ENCODE measurements around the gene OTULIN. TPM values are rescaled to one million over a fixed set of nuclear protein-coding genes. Genes with fewer than 3 reads are reported as not detected.

OTULIN gene
- total RNA-seq, 4 donors from 2014 or later = 28.3 to 55.0 (median 30.3) TPM

GRCh38 chr5:14667770-14668169, 3.3 kb downstream of the OTULIN start:
- no peak for DNase-seq (ENCODE audit: low spot score)
- no peak for TF ChIP-seq CTCF (IDR thresholded peaks at IDR 0.05)
- no peak for ATAC-seq (ENCODE audit: low FRiP score)

- no peak for ATAC-seq (ENCODE audit: low FRiP score)
- TF ChIP-seq CTCF (IDR thresholded peaks at IDR 0.05) = no peak
- no peak for DNase-seq (ENCODE audit: low spot score)
These were observed 3.7 kb downstream of the OTULIN start for GRCh38 chr5:14668181-14668591.

GRCh38 chr5:14669415-14669814, 4.9 kb downstream of the OTULIN start:
- DNase-seq (ENCODE audit: low spot score) (no peak), ATAC-seq (ENCODE audit: low FRiP score) (no peak)
- TF ChIP-seq CTCF (IDR thresholded peaks at IDR 0.05) = no peak

GRCh38 chr5:14669975-14670374, 5.5 kb downstream of the OTULIN start:
- ATAC-seq (ENCODE audit: low FRiP score) = no peak
- no peak for TF ChIP-seq CTCF (IDR thresholded peaks at IDR 0.05)

GRCh38 chr5:14671414-14671813, 6.9 kb downstream of the OTULIN start:
- no peak for TF ChIP-seq CTCF (IDR thresholded peaks at IDR 0.05)
- DNase-seq (ENCODE audit: low spot score) = no peak
- no peak for ATAC-seq (ENCODE audit: low FRiP score)

More at GRCh38 chr5:14669975-14670374, 5.5 kb downstream of the OTULIN start:
- no peak for DNase-seq (ENCODE audit: low spot score)

- DNase-seq (ENCODE audit: low spot score) (no peak), ATAC-seq (ENCODE audit: low FRiP score) (no peak)
- TF ChIP-seq CTCF (IDR thresholded peaks at IDR 0.05) = no peak
These were observed 7.6 kb downstream of the OTULIN start for GRCh38 chr5:14672082-14672481.

- DNase-seq (ENCODE audit: low spot score) (no peak), ATAC-seq (ENCODE audit: low FRiP score) (no peak)
- no peak for TF ChIP-seq CTCF (IDR thresholded peaks at IDR 0.05)
These were observed 8.2 kb downstream of the OTULIN start for GRCh38 chr5:14672484-14673394.
